HepG2 (cell line): ENCODE results near the gene LIMD2. TPM values are rescaled to one million over a fixed set of nuclear protein-coding genes. Genes with fewer than 3 reads are reported as not detected.

Experiments
- ATF7 ChIP-seq, 2 experiments: fragments of 450-650 bp in 1 of 2; sonication (generic) in 1 of 2; formaldehyde crosslinking in 1 of 2; IDR thresholded peaks; 2 replicates each; pipeline versions ENCODE4 v1.4.0 to v1.6.1; 2016 to 2020; ENCODE audit warnings: antibody characterized with exemption in 1 of 2, mild to moderate bottlenecking in 1 of 2, missing genetic modification reagents in 1 of 2
- IRX3 ChIP-seq: sonication (generic); formaldehyde crosslinking; IDR thresholded peaks from 2 replicates; pipeline ENCODE4 v1.8.1; 2023; ENCODE audit warnings: mild to moderate bottlenecking, low read depth, missing genetic modification reagents, borderline replicate concordance
- KLF11 ChIP-seq: IDR thresholded peaks from 2 replicates; pipeline ENCODE4 v1.6.1; 2016; ENCODE audit warnings: missing compliant biosample characterization
- PCBP2 ChIP-seq: fragments of 200-400 bp; formaldehyde crosslinking; optimal IDR thresholded peaks from 2 replicates; pipeline ENCODE3; 2018; ENCODE audit warnings: low read length, low read depth; ENCODE audit not compliant: poor library complexity, severe bottlenecking
- RXRA ChIP-seq: sonication (generic); formaldehyde crosslinking; IDR thresholded peaks from 2 replicates; pipeline ENCODE4 v1.5.1; 2020; ENCODE audit warnings: missing genetic modification reagents
- ZNF451 ChIP-seq: sonication (generic); formaldehyde crosslinking; IDR thresholded peaks from 2 replicates; pipeline ENCODE4 v1.5.0; 2020; ENCODE audit warnings: mild to moderate bottlenecking, missing genetic modification reagents
- polyA plus RNA-seq, 8 experiments: library from polyadenylated mRNA; depleted of rRNA in 3 of 8; stranded (reverse) in 7 of 8; unstranded in 1 of 8; fragments of >200 nt; fragmentation: Illumina TruSeq in 4 of 8; extraction: Trizol in 4 of 8; gene quantifications; 2 replicates each; pipeline versions ENCODE4 v1.2.1 to v1.2.3, GENCODE V29; 2011 to 2016; ENCODE audit warnings: low read depth in 4 of 8, missing spikeins in 1 of 8, mixed read lengths in 1 of 8; ENCODE audit not compliant: insufficient read depth in 1 of 8
- total RNA-seq, 5 experiments: library from RNA; depleted of rRNA; stranded (reverse); fragments of >200 nt; fragmentation: Illumina TruSeq; extraction: Trizol; gene quantifications; 2 replicates each; pipeline ENCODE4 v1.2.3, GENCODE V29; 2016; ENCODE audit warnings: low read depth in 1 of 5
- TF ChIP-seq, protein P1 (sequence below): sonication (generic); formaldehyde crosslinking; IDR thresholded peaks from 2 replicates; pipeline ENCODE4 v1.4.0; 2020; ENCODE audit warnings: missing genetic modification reagents; ENCODE audit errors: not compliant biosample characterization
- TF ChIP-seq, protein P2 (sequence below): sonication (generic); formaldehyde crosslinking; IDR thresholded peaks from 2 replicates; pipeline ENCODE4 v1.4.0; 2020; ENCODE audit warnings: missing genetic modification reagents
- TF ChIP-seq, protein P3 (sequence below): sonication (generic); formaldehyde crosslinking; IDR thresholded peaks from 2 replicates; pipeline ENCODE4 v1.5.0; 2020; ENCODE audit warnings: mild to moderate bottlenecking, missing genetic modification reagents, borderline replicate concordance
- TF ChIP-seq, protein P4 (sequence below): sonication (generic); formaldehyde crosslinking; IDR thresholded peaks from 2 replicates; pipeline ENCODE4 v1.5.1; 2020; ENCODE audit warnings: missing genetic modification reagents, mild to moderate bottlenecking, borderline replicate concordance
- TF ChIP-seq, protein P5 (sequence below): sonication (generic); formaldehyde crosslinking; IDR thresholded peaks from 2 replicates; pipeline ENCODE4 v1.5.1; 2020; ENCODE audit warnings: mild to moderate bottlenecking, missing genetic modification reagents, moderate library complexity

The LIMD2 gene
- total and polyA plus RNA-seq, 2 of the 13 experiments (the other 11 are each of a cell fraction or from before 2014, with no cell fraction given): 9.0 to 20.8 TPM

DNA sequence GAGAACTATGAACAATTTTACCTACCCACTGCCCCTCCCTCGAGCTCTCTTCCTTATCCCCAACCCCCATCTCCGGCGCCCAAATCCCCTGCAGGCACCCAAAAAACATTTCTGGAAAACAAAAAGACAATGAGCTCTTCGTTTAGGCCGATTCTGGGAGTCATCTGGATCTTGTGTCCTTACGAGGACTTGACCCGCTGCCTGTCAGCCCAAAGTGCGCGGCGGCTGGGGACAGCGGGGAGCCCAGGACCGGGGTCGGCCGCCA lies 41.1 kb upstream of the LIMD2 start (continued):
- TF ChIP-seq, protein P1, sequence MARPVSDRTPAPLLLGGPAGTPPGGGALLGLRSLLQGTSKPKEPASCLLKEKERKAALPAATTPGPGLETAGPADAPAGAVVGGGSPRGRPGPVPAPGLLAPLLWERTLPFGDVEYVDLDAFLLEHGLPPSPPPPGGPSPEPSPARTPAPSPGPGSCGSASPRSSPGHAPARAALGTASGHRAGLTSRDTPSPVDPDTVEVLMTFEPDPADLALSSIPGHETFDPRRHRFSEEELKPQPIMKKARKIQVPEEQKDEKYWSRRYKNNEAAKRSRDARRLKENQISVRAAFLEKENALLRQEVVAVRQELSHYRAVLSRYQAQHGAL (CRISPR knock-in tag): no peak
- TF ChIP-seq KLF11 (no peak), PCBP2 (peak; percentile 31), ZNF451 (CRISPR knock-in tag) (no peak), ATF7 (IDR thresholded peaks at IDR 0.05) (no peak), ATF7 (CRISPR knock-in tag; IDR thresholded peaks at IDR 0.05) (no peak), IRX3 (CRISPR knock-in tag) (no peak), RXRA (CRISPR knock-in tag) (no peak)
- TF ChIP-seq, protein P2, sequence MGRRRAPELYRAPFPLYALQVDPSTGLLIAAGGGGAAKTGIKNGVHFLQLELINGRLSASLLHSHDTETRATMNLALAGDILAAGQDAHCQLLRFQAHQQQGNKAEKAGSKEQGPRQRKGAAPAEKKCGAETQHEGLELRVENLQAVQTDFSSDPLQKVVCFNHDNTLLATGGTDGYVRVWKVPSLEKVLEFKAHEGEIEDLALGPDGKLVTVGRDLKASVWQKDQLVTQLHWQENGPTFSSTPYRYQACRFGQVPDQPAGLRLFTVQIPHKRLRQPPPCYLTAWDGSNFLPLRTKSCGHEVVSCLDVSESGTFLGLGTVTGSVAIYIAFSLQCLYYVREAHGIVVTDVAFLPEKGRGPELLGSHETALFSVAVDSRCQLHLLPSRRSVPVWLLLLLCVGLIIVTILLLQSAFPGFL: no peak
- TF ChIP-seq, protein P3, sequence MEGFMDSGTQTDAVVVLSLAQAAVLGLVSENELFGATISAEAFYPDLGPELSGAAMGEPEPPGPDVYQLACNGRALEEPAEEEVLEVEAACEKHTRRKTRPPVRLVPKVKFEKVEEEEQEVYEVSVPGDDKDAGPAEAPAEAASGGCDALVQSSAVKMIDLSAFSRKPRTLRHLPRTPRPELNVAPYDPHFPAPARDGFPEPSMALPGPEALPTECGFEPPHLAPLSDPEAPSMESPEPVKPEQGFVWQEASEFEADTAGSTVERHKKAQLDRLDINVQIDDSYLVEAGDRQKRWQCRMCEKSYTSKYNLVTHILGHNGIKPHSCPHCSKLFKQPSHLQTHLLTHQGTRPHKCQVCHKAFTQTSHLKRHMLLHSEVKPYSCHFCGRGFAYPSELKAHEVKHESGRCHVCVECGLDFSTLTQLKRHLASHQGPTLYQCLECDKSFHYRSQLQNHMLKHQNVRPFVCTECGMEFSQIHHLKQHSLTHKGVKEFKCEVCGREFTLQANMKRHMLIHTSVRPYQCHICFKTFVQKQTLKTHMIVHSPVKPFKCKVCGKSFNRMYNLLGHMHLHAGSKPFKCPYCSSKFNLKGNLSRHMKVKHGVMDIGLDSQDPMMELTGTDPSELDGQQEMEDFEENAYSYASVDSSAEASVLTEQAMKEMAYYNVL (CRISPR knock-in tag): 0 out of 2 replicates have a peak, but pooled peaks have one; percentile 21
- TF ChIP-seq, protein P4, sequence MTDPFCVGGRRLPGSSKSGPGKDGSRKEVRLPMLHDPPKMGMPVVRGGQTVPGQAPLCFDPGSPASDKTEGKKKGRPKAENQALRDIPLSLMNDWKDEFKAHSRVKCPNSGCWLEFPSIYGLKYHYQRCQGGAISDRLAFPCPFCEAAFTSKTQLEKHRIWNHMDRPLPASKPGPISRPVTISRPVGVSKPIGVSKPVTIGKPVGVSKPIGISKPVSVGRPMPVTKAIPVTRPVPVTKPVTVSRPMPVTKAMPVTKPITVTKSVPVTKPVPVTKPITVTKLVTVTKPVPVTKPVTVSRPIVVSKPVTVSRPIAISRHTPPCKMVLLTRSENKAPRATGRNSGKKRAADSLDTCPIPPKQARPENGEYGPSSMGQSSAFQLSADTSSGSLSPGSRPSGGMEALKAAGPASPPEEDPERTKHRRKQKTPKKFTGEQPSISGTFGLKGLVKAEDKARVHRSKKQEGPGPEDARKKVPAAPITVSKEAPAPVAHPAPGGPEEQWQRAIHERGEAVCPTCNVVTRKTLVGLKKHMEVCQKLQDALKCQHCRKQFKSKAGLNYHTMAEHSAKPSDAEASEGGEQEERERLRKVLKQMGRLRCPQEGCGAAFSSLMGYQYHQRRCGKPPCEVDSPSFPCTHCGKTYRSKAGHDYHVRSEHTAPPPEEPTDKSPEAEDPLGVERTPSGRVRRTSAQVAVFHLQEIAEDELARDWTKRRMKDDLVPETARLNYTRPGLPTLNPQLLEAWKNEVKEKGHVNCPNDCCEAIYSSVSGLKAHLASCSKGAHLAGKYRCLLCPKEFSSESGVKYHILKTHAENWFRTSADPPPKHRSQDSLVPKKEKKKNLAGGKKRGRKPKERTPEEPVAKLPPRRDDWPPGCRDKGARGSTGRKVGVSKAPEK (CRISPR knock-in tag): no peak
- TF ChIP-seq, protein P5, sequence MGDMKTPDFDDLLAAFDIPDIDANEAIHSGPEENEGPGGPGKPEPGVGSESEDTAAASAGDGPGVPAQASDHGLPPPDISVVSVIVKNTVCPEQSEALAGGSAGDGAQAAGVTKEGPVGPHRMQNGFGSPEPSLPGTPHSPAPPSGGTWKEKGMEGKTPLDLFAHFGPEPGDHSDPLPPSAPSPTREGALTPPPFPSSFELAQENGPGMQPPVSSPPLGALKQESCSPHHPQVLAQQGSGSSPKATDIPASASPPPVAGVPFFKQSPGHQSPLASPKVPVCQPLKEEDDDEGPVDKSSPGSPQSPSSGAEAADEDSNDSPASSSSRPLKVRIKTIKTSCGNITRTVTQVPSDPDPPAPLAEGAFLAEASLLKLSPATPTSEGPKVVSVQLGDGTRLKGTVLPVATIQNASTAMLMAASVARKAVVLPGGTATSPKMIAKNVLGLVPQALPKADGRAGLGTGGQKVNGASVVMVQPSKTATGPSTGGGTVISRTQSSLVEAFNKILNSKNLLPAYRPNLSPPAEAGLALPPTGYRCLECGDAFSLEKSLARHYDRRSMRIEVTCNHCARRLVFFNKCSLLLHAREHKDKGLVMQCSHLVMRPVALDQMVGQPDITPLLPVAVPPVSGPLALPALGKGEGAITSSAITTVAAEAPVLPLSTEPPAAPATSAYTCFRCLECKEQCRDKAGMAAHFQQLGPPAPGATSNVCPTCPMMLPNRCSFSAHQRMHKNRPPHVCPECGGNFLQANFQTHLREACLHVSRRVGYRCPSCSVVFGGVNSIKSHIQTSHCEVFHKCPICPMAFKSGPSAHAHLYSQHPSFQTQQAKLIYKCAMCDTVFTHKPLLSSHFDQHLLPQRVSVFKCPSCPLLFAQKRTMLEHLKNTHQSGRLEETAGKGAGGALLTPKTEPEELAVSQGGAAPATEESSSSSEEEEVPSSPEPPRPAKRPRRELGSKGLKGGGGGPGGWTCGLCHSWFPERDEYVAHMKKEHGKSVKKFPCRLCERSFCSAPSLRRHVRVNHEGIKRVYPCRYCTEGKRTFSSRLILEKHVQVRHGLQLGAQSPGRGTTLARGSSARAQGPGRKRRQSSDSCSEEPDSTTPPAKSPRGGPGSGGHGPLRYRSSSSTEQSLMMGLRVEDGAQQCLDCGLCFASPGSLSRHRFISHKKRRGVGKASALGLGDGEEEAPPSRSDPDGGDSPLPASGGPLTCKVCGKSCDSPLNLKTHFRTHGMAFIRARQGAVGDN (CRISPR knock-in tag): no peak
